GM19468 (cell line): ENCODE results near the gene ERP29.
"Not testable (repeated sequence)": the region's sequence is repeated elsewhere in the genome, so short reads cannot be mapped to it uniquely, and the experiment has no call there.

Experiments used
- ATAC-seq: cut with Tn5 transposase; IDR thresholded peaks from one replicate; pipeline ENCODE4 v1.9.1; 2021; ENCODE audit warnings: mild to moderate bottlenecking, moderate library complexity, moderate number of reproducible peaks; ENCODE audit not compliant: unreplicated experiment; ENCODE audit errors: extremely low read depth

Gene ERP29

GRCh38 chr12:112031472-112031871, 18.2 kb downstream of the ERP29 start:
- no peak for ATAC-seq

GRCh38 chr12:112032292-112032691, 19.1 kb downstream of the ERP29 start:
- ATAC-seq = no peak

GRCh38 chr12:112035219-112035785, 22.1 kb downstream of the ERP29 start:
- ATAC-seq = no peak

- not testable (repeated sequence) for ATAC-seq
These were observed 23.4 kb downstream of the ERP29 start for GRCh38 chr12:112036614-112037013.

GRCh38 chr12:112046003-112046402, 32.8 kb downstream of the ERP29 start:
- ATAC-seq = no peak

- no peak for ATAC-seq
These were observed 36.1 kb downstream of the ERP29 start for GRCh38 chr12:112049351-112049750.

- ATAC-seq = no peak
These were observed 47.9 kb downstream of the ERP29 start for GRCh38 chr12:112061137-112061536.

GRCh38 chr12:112063273-112063672, 50.0 kb downstream of the ERP29 start:
- ATAC-seq = no peak

- ATAC-seq = no peak
These were observed 53.3 kb downstream of the ERP29 start for GRCh38 chr12:112066566-112066965.
